Activated T-cell treated with anti-CD3 and anti-CD28 coated beads, Interleukin-2, amount 50 U/mL, for 4 hours (primary cell): ENCODE results near the gene PAXIP1. TPM values are rescaled to one million over a fixed set of nuclear protein-coding genes. Genes with fewer than 3 reads are reported as not detected.

Experiments
- ATAC-seq, 2 donors: fragments of 200-7000 bp; cut with Tn5 transposase; one replicate each; pipeline ENCODE4 v1.10.0; 2021
- DNase-seq: peaks from one replicate; pipeline ENCODE4 v3.0.0-alpha.2; 2020
- H3K27me3 Mint-ChIP-seq: one replicate; pipeline ENCODE4 v1.8.0; 2021; ENCODE audit warnings: low read depth, mixed read lengths
- H3K36me3 Mint-ChIP-seq: one replicate; pipeline ENCODE4 v1.8.0; 2022; ENCODE audit warnings: mixed read lengths; ENCODE audit not compliant: insufficient read depth
- H3K4me1 Mint-ChIP-seq: one replicate; pipeline ENCODE4 v1.8.0; 2021; ENCODE audit warnings: low read depth, mixed read lengths
- H3K4me3 Mint-ChIP-seq: one replicate; pipeline ENCODE4 v1.8.0; 2021; ENCODE audit warnings: mild to moderate bottlenecking, moderate library complexity, mixed read lengths
- H3K9me3 Mint-ChIP-seq: one replicate; pipeline ENCODE4 v1.8.0; 2021; ENCODE audit warnings: mixed read lengths
- total RNA-seq, 3 donors: library from RNA; stranded (reverse); gene quantifications; one replicate each; pipeline ENCODE4 v1.2.1, GENCODE V29; 2021

PAXIP1 gene
- total RNA-seq, 3 donors from 2014 or later = 25.5 to 26.5 (median 26.2) TPM

- no peak for DNase-seq
- no peak overlapping the region for H3K4me3 Mint-ChIP-seq
- peaks cover 1% of the 10 kb centered on the region for H3K9me3 Mint-ChIP-seq
- ATAC-seq = no peak
- peaks cover 24% of the 10 kb centered on the region for H3K27me3 Mint-ChIP-seq
- peaks cover 3% of the 10 kb centered on the region for H3K4me1 Mint-ChIP-seq
- H3K36me3 Mint-ChIP-seq = no peaks in the 10 kb centered on the region
Observed at GRCh38 chr7:154916381-154916780, 86.5 kb downstream of the PAXIP1 start.

GRCh38 chr7:154915600-154915999 lies 87.3 kb downstream of the PAXIP1 start:
- no peaks in the 10 kb centered on the region for H3K36me3 Mint-ChIP-seq
- H3K4me3 Mint-ChIP-seq = no peak overlapping the region
- H3K27me3 Mint-ChIP-seq = peaks cover 24% of the 10 kb centered on the region
- ATAC-seq = no peak
- peaks cover 3% of the 10 kb centered on the region for H3K9me3 Mint-ChIP-seq
- DNase-seq = no peak
- H3K4me1 Mint-ChIP-seq = peaks cover 3% of the 10 kb centered on the region

- peaks cover 3% of the 10 kb centered on the region for H3K4me1 Mint-ChIP-seq
- ATAC-seq = no peak
- DNase-seq = no peak
- H3K27me3 Mint-ChIP-seq = peaks cover 24% of the 10 kb centered on the region
- peaks cover 3% of the 10 kb centered on the region for H3K9me3 Mint-ChIP-seq
- no peak overlapping the region for H3K4me3 Mint-ChIP-seq
- no peaks in the 10 kb centered on the region for H3K36me3 Mint-ChIP-seq
Observed at GRCh38 chr7:154914996-154915380, 87.9 kb downstream of the PAXIP1 start.

- Mint-ChIP-seq H3K4me1 (peaks cover 3% of the 10 kb centered on the region), H3K9me3 (peaks cover 3% of the 10 kb centered on the region), H3K27me3 (peaks cover 24% of the 10 kb centered on the region), H3K4me3 (no peak overlapping the region), H3K36me3 (no peaks in the 10 kb centered on the region)
- ATAC-seq = no peak
- DNase-seq = no peak
Observed at GRCh38 chr7:154914308-154914995, 88.5 kb downstream of the PAXIP1 start.

- ATAC-seq (peak; percentile 95), DNase-seq (peak; percentile 91)
- peak overlapping the region; percentile 80 for H3K4me3 Mint-ChIP-seq
- H3K27me3 Mint-ChIP-seq = peaks cover 27% of the 10 kb centered on the region
- peaks cover 3% of the 10 kb centered on the region for H3K4me1 Mint-ChIP-seq
- H3K36me3 Mint-ChIP-seq = no peaks in the 10 kb centered on the region
- H3K9me3 Mint-ChIP-seq = peaks cover 3% of the 10 kb centered on the region
Observed at GRCh38 chr7:154913638-154914307, 89.2 kb downstream of the PAXIP1 start.

- Mint-ChIP-seq H3K36me3 (no peaks in the 10 kb centered on the region), H3K9me3 (peaks cover 3% of the 10 kb centered on the region), H3K27me3 (peaks cover 30% of the 10 kb centered on the region), H3K4me3 (no peak overlapping the region), H3K4me1 (peaks cover 3% of the 10 kb centered on the region)
- no peak for DNase-seq
- no peak for ATAC-seq
Observed at GRCh38 chr7:154912871-154913637, 89.9 kb downstream of the PAXIP1 start.

- no peaks in the 10 kb centered on the region for H3K36me3 Mint-ChIP-seq
- peaks cover 3% of the 10 kb centered on the region for H3K9me3 Mint-ChIP-seq
- DNase-seq (no peak), ATAC-seq (no peak)
- no peak overlapping the region for H3K4me3 Mint-ChIP-seq
- peaks cover 3% of the 10 kb centered on the region for H3K4me1 Mint-ChIP-seq
- peaks cover 30% of the 10 kb centered on the region for H3K27me3 Mint-ChIP-seq
Observed at GRCh38 chr7:154911862-154912455, 91.0 kb downstream of the PAXIP1 start.

GRCh38 chr7:154911411-154911810 lies 91.5 kb downstream of the PAXIP1 start:
- Mint-ChIP-seq H3K9me3 (peaks cover 3% of the 10 kb centered on the region), H3K4me1 (peaks cover 3% of the 10 kb centered on the region), H3K4me3 (no peak overlapping the region), H3K36me3 (no peaks in the 10 kb centered on the region), H3K27me3 (peaks cover 30% of the 10 kb centered on the region)
- no peak for DNase-seq
- ATAC-seq = no peak

- no peak overlapping the region for H3K4me3 Mint-ChIP-seq
Observed at GRCh38 chr7:154910977-154911376, 91.9 kb downstream of the PAXIP1 start.

GRCh38 chr7:154910125-154910524 lies 92.8 kb downstream of the PAXIP1 start:
- ATAC-seq = no peak
- peaks cover 22% of the 10 kb centered on the region for H3K27me3 Mint-ChIP-seq
- no peaks in the 10 kb centered on the region for H3K36me3 Mint-ChIP-seq
- H3K9me3 Mint-ChIP-seq = peaks cover 3% of the 10 kb centered on the region
- H3K4me3 Mint-ChIP-seq = no peak overlapping the region
- DNase-seq = no peak
- H3K4me1 Mint-ChIP-seq = peaks cover 3% of the 10 kb centered on the region

More at GRCh38 chr7:154910977-154911376, 91.9 kb downstream of the PAXIP1 start:
- Mint-ChIP-seq H3K9me3 (peaks cover 3% of the 10 kb centered on the region), H3K36me3 (no peaks in the 10 kb centered on the region), H3K27me3 (peaks cover 28% of the 10 kb centered on the region), H3K4me1 (peaks cover 3% of the 10 kb centered on the region)
- DNase-seq (no peak), ATAC-seq (no peak)

GRCh38 chr7:154909241-154910105 lies 93.5 kb downstream of the PAXIP1 start:
- Mint-ChIP-seq H3K27me3 (peaks cover 18% of the 10 kb centered on the region), H3K4me1 (peaks cover 3% of the 10 kb centered on the region)

GRCh38 chr7:154907651-154908620 lies 95.0 kb downstream of the PAXIP1 start:
- H3K4me1 Mint-ChIP-seq = no peaks in the 10 kb centered on the region
- DNase-seq = no peak
- ATAC-seq = no peak
- no peak overlapping the region for H3K4me3 Mint-ChIP-seq
- peaks cover 3% of the 10 kb centered on the region for H3K9me3 Mint-ChIP-seq
- H3K36me3 Mint-ChIP-seq = no peaks in the 10 kb centered on the region
- peaks cover 11% of the 10 kb centered on the region for H3K27me3 Mint-ChIP-seq

More at GRCh38 chr7:154909241-154910105, 93.5 kb downstream of the PAXIP1 start:
- Mint-ChIP-seq H3K36me3 (no peaks in the 10 kb centered on the region), H3K4me3 (no peak overlapping the region), H3K9me3 (peaks cover 3% of the 10 kb centered on the region)
- ATAC-seq (no peak), DNase-seq (no peak)
